Mesendoderm (in vitro differentiated cells): ENCODE data around the gene PTPRA.

ENCODE experiments used
- DNase-seq: peaks from one replicate; pipeline ENCODE4 v3.0.0; 2013
- H2AK5ac ChIP-seq: 2 replicates; pipeline ENCODE4 v1.6.1; 2013; ENCODE audit warnings: low read length, inconsistent platforms
- H2BK120ac ChIP-seq: 2 replicates; pipeline ENCODE4 v1.6.1; 2013; ENCODE audit warnings: low read depth, mild to moderate bottlenecking, low read length, moderate library complexity, mixed read lengths
- H2BK15ac ChIP-seq: replicated peaks from 2 replicates; pipeline ENCODE4 v1.6.1; 2013; ENCODE audit warnings: low read depth, mild to moderate bottlenecking, moderate library complexity
- H2BK5ac ChIP-seq: 2 replicates; pipeline ENCODE4 v1.6.1; 2013; ENCODE audit warnings: low read length, inconsistent platforms
- H3K18ac ChIP-seq: 2 replicates; pipeline ENCODE4 v1.6.1; 2013; ENCODE audit warnings: mild to moderate bottlenecking, low read length, mixed read lengths
- H3K23ac ChIP-seq: one replicate; pipeline ENCODE4 v1.6.1; 2013; ENCODE audit warnings: low read length
- H3K27ac ChIP-seq: 2 replicates; pipeline ENCODE4 v1.5.1; 2013; ENCODE audit warnings: low read depth, mild to moderate bottlenecking, inconsistent platforms, low read length, moderate library complexity
- H3K27me3 ChIP-seq: 2 replicates; pipeline ENCODE4 v1.6.1; 2013; ENCODE audit warnings: low read length, control low read depth, mild to moderate bottlenecking, inconsistent platforms; ENCODE audit not compliant: insufficient read depth, poor library complexity
- H3K36me3 ChIP-seq: 2 replicates; pipeline ENCODE4 v1.6.1; 2013; ENCODE audit warnings: low read length, inconsistent platforms; ENCODE audit not compliant: control insufficient read depth, insufficient read depth
- H3K4ac ChIP-seq: one replicate; pipeline ENCODE4 v1.6.1; 2013; ENCODE audit warnings: low read depth, mild to moderate bottlenecking, low read length, moderate library complexity
- H3K4me1 ChIP-seq: 2 replicates; pipeline ENCODE4 v1.6.1; 2013; ENCODE audit warnings: low read depth, low read length, inconsistent platforms; ENCODE audit not compliant: control insufficient read depth
- H3K4me2 ChIP-seq: 2 replicates; pipeline ENCODE4 v1.6.1; 2013; ENCODE audit warnings: low read length
- H3K4me3 ChIP-seq: 2 replicates; pipeline ENCODE4 v1.5.1; 2013; ENCODE audit warnings: mild to moderate bottlenecking, low read length
- H3K56ac ChIP-seq: one replicate; pipeline ENCODE4 v1.6.1; 2013; ENCODE audit warnings: low read length
- H3K79me1 ChIP-seq: 2 replicates; pipeline ENCODE4 v1.6.1; 2013; ENCODE audit warnings: low read length, inconsistent platforms
- H3K79me2 ChIP-seq: 2 replicates; pipeline ENCODE4 v1.6.1; 2013; ENCODE audit warnings: mild to moderate bottlenecking, low read length; ENCODE audit not compliant: control insufficient read depth, insufficient read depth
- H3K9ac ChIP-seq: 2 replicates; pipeline ENCODE4 v1.6.1; 2013; ENCODE audit warnings: low read length, inconsistent platforms
- H4K5ac ChIP-seq: one replicate; pipeline ENCODE4 v1.6.1; 2013; ENCODE audit warnings: low read length
- H4K8ac ChIP-seq: one replicate; pipeline ENCODE4 v1.6.1; 2013; ENCODE audit warnings: low read depth, mild to moderate bottlenecking, control low read depth, low read length, moderate library complexity
- WGBS: extraction: QIAGEN DNeasy Blood & Tissue Kit; methylation state at CpG from one replicate; pipeline ENCODE4 v1.1.7; 2013; ENCODE audit warnings: low lambda C conversion rate, missing lambda C conversion rate; ENCODE audit not compliant: insufficient coverage; ENCODE audit errors: extremely low coverage; 5-methylcytosine and 5-hydroxymethylcytosine counted together

The PTPRA gene

GRCh38 chr20:2875690-2876203 lies 2.5 kb downstream of the PTPRA start:
- H3K18ac ChIP-seq, result no peak overlapping the region
- no peak overlapping the region for H3K23ac ChIP-seq
- H2AK5ac ChIP-seq, result no peak overlapping the region
- peaks cover 14% of the 10 kb centered on the region for H3K79me1 ChIP-seq
- no peak overlapping the region for H2BK15ac ChIP-seq
- H3K27ac ChIP-seq, result no peak overlapping the region
- no peak overlapping the region for H2BK120ac ChIP-seq
- no peak overlapping the region for H3K4me3 ChIP-seq
- H3K9ac ChIP-seq, result no peak overlapping the region
- peaks cover 5% of the 10 kb centered on the region for H3K4me1 ChIP-seq
- no peak overlapping the region for H4K8ac ChIP-seq
- H3K4ac ChIP-seq, result no peak overlapping the region
- no peak overlapping the region for H2BK5ac ChIP-seq
- DNase-seq, result no peak
- H3K36me3 ChIP-seq, result no peaks in the 10 kb centered on the region
- H3K79me2 ChIP-seq, result peaks cover 29% of the 10 kb centered on the region
- WGBS, result no CpG with 5 or more reads among the region's 5 CpGs
- no peaks in the 10 kb centered on the region for H3K27me3 ChIP-seq
- no peak overlapping the region for H3K4me2 ChIP-seq
- no peak overlapping the region for H4K5ac ChIP-seq
- no peak overlapping the region for H3K56ac ChIP-seq

GRCh38 chr20:2878515-2878914 lies 5.2 kb downstream of the PTPRA start:
- WGBS, result no CpG with 5 or more reads among the region's 1 CpG
- Histone ChIP-seq H3K4me1 (peaks cover 2% of the 10 kb centered on the region), H2AK5ac (no peak overlapping the region), H3K4me3 (no peak overlapping the region), H3K18ac (no peak overlapping the region), H3K79me2 (peaks cover 29% of the 10 kb centered on the region), H3K27me3 (no peaks in the 10 kb centered on the region), H3K4ac (no peak overlapping the region), H3K9ac (no peak overlapping the region), H3K4me2 (no peak overlapping the region), H3K23ac (no peak overlapping the region), H3K27ac (no peak overlapping the region), H3K79me1 (peaks cover 14% of the 10 kb centered on the region), H2BK15ac (no peak overlapping the region), H2BK5ac (no peak overlapping the region), H3K56ac (no peak overlapping the region), H4K5ac (no peak overlapping the region), H3K36me3 (no peaks in the 10 kb centered on the region), H4K8ac (no peak overlapping the region), H2BK120ac (no peak overlapping the region)
- DNase-seq, result no peak

- Histone ChIP-seq H3K79me2 (peaks cover 29% of the 10 kb centered on the region), H3K4ac (no peak overlapping the region), H4K5ac (no peak overlapping the region), H3K27ac (no peak overlapping the region), H3K4me2 (no peak overlapping the region), H3K4me1 (peaks cover 2% of the 10 kb centered on the region), H3K23ac (no peak overlapping the region), H3K18ac (no peak overlapping the region), H3K56ac (no peak overlapping the region), H3K27me3 (no peaks in the 10 kb centered on the region), H3K36me3 (no peaks in the 10 kb centered on the region), H3K4me3 (no peak overlapping the region), H2AK5ac (no peak overlapping the region), H2BK5ac (no peak overlapping the region), H2BK120ac (no peak overlapping the region), H4K8ac (no peak overlapping the region), H2BK15ac (no peak overlapping the region), H3K9ac (no peak overlapping the region), H3K79me1 (peaks cover 14% of the 10 kb centered on the region)
- DNase-seq, result no peak
- no CpG with 5 or more reads among the region's 3 CpGs for WGBS
Observed at GRCh38 chr20:2879146-2879545, 5.9 kb downstream of the PTPRA start.

- DNase-seq, result no peak
- Histone ChIP-seq H4K5ac (no peak overlapping the region), H3K23ac (no peak overlapping the region), H2BK15ac (no peak overlapping the region), H3K56ac (no peak overlapping the region), H2AK5ac (no peak overlapping the region), H3K9ac (no peak overlapping the region), H2BK120ac (no peak overlapping the region), H3K79me1 (peaks cover 9% of the 10 kb centered on the region), H3K18ac (no peak overlapping the region), H3K4me3 (no peak overlapping the region), H4K8ac (no peak overlapping the region), H3K27ac (no peak overlapping the region), H3K36me3 (no peaks in the 10 kb centered on the region), H2BK5ac (no peak overlapping the region), H3K4ac (no peak overlapping the region), H3K27me3 (no peaks in the 10 kb centered on the region), H3K79me2 (peaks cover 19% of the 10 kb centered on the region), H3K4me1 (no peaks in the 10 kb centered on the region), H3K4me2 (no peak overlapping the region)
- WGBS, result no CpG with 5 or more reads among the region's 7 CpGs
Observed at GRCh38 chr20:2880650-2881049, 7.4 kb downstream of the PTPRA start.

GRCh38 chr20:2883726-2884637 lies 10.7 kb downstream of the PTPRA start:
- Histone ChIP-seq H3K4ac (no peak overlapping the region), H3K36me3 (no peaks in the 10 kb centered on the region), H3K79me1 (peaks cover 10% of the 10 kb centered on the region), H3K23ac (no peak overlapping the region), H3K4me3 (no peak overlapping the region), H2AK5ac (no peak overlapping the region), H2BK120ac (no peak overlapping the region), H4K5ac (no peak overlapping the region), H3K4me2 (no peak overlapping the region), H3K27me3 (no peaks in the 10 kb centered on the region), H3K56ac (no peak overlapping the region), H3K4me1 (no peaks in the 10 kb centered on the region), H3K9ac (no peak overlapping the region), H4K8ac (no peak overlapping the region), H2BK15ac (no peak overlapping the region), H3K79me2 (peaks cover 16% of the 10 kb centered on the region), H3K18ac (no peak overlapping the region), H3K27ac (no peak overlapping the region), H2BK5ac (no peak overlapping the region)
- no peak for DNase-seq
- WGBS, result no CpG with 5 or more reads among the region's 3 CpGs
